NCI-H1092 treated with DMSO at 0.1 percent for 48 hours (cell line): ENCODE data around the gene SPAG4.

ENCODE experiments used
- DNase-seq: peaks from one replicate; lab custom pipeline; 2025; lab: John Stamatoyannopoulos, UW

Gene SPAG4

DNA sequence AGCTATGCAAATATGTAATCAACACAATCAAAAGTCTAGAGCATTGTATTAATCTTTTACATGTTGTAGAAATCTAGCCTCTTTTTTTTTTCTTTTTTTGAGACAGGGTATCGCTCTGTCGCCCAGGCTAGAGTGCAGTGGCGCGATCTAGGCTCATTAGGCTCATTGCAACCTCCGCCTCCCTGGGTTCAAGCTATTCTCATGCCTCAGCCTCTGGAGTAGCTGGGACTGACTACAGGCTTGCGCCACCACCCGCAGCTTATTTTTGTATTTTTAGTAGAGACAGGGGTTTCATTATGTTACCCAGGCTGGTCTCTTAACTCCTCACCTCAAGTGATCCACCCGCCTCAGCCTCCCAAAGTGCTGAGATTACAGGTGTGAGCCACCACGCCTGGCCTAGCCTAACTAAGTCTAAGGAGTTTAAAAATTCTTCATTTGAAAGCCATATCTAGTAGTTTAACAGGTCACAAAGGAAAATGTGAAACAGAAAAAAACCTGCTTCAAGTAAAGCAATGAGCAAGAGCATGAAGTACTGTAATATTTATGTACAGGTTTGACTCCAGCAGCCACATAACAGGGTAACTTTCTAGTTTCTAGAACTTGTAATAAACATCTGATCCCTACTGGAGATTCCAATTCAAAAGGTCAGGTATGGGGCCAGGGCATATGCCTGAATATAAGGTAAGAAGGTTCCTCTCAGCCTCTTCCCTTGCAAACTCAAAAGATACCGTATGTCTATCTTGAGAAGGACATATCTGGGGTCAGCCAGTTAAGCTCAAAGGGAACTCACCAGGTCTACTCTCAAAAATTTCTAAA lies 44.7 kb downstream of the SPAG4 start:
- DNase-seq, result no peak

DNA sequence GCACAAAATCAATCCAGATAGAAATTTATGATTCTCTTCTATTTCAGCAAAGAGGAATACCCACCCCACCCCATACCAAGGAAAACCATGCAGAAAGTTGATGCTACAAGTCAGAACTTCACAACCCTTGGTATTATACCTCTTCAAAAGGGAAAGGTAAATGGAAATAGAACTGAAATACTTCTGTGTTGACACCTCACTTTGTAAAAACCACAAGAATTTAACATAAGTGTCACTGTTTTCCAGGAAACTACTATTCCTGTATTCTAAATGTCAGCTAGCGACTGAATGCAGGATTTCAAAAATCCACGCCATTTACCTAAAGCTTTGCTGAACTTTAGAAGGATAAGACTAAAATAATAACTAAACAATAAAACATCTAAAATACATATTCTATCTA lies 45.4 kb downstream of the SPAG4 start:
- DNase-seq, result no peak

DNA sequence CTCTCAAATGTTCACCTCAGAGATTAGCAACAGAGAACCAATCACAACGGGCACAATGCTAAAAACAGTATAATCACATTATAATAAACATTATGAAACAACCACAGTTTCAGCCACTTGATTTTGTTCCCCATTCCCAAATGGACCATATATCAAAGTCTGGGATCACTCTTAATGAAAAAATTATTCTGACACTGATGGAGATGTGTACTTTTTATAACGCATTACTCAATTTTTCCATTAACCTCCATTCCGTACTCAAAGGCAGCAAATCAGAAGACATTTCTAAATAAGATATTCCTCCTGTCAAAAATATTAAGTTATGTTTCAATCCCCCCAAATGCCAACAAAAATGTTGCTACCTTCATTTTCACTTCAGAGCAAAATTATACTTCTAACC lies 46.3 kb downstream of the SPAG4 start:
- DNase-seq, result no peak

DNA sequence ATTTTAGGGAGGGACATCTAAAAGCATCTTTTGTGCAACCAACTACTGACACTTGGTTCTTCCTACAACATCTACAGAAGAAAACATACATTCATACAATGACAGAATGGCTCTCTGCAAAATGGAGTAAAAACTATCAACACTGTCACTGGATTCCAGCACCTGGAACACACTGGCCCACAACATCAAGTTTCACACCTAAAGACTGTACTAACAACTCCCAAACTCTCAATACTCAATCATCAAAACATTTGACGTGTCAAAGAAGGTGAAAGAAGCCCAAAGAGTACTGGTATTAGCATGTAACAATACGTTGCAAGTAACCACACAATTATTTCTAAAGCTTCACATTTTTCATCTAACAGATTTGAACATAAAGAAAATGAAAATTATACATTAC lies 46.9 kb downstream of the SPAG4 start:
- no peak for DNase-seq

GRCh38 chr20:35663516-35664465 lies 48.2 kb downstream of the SPAG4 start:
- DNase-seq, result peak; percentile 30

DNA sequence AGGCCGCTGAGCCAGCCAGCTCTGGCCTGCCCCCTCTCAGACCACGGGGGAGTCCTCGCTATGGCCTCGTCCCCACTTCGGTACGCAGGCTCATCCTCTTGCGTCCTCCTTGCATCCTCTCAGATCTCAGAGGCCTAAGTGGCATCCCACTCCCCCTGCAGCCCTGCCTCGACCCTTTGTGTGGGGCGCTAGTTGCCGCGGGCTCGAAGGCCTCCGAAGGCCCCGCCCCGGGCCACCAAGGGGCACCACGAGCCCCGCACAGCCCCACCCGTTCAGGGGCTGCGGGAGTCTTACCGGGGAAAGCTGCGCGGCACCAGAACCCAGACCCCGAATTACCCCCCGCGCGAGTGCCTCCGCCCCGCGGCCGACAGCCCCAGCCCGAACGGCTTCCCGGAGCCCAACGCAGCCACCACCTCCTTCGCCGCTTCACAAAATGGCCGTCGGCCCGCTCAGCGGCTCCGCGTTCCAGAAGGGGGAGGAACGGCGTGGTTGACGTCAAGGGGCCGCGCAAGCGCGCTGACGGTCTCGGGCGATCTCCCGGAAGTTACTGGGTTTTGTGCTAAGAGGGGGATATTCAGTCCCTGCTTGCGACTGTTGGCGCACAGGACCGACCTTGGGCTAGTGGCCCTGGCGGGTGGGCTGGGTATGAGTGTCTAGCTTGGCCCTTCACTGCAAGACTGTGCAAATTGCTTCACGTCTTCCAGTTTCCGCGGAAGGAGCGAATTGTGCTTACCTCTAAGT lies 49.0 kb downstream of the SPAG4 start, which contains the start of the genes CPNE1 and RBM12:
Gene CPNE1, minus strand, starts transcription at position 435 of the 741 bp plus-strand sequence. CDS start 31,977 bp downstream, outside the sequence.
Gene RBM12, minus strand, starts transcription at position 435 of the 741 bp plus-strand sequence. CDS start 9,578 bp downstream, outside the sequence.
- peak; percentile 93 for DNase-seq

DNA sequence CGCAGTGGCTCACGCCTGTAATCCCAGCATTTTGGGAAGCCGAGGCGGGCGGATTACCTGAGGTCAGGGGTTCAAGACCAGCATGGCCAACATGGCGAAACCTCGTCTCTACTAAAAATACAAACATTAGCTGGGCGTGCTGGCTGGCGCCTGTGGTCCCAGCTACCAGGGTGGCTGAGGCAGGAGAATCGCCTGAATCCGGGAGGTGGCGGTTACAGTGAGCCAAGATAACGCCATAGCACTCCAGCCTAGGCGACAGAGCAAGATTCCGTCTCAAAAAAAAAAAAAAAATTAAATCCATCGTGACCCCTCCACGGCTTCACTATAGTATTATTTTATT lies 50.3 kb downstream of the SPAG4 start:
- DNase-seq, result no peak

DNA sequence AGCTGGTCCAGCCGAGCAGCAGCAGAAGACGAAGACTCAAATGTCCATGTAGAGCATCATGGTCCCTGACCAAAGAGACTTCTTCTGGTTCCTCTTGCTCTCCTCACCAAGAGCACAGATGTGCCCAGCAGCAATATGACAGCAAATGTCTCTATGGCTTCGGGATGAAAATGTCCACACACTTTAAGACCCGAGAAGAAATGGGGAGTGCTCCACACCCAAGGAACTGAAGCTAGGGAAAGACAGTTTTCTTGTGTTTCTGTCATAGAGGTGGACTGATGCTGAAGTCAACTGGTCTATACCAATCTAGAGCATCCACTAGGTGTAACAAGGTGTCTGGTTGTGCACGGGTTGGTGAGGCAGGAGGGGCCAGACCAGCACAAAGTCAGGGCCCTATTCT lies 53.6 kb downstream of the SPAG4 start:
- DNase-seq, result no peak

GRCh38 chr20:35669681-35670080 lies 54.1 kb downstream of the SPAG4 start:
- DNase-seq, result no peak
